CMK (cell line): ENCODE data around the gene SERPINB13.

ENCODE experiments used
- DNase-seq: peaks from one replicate; pipeline ENCODE4 v3.0.0-alpha.2; 2010; ENCODE audit warnings: low read depth

SERPINB13 gene

GRCh38 chr18:63586966-63587365 lies at the start of gene SERPINB13:
Gene SERPINB13 (plus strand): TSS chr18:63587343. CDS start chr18:63588668, 1,325 bp downstream.
- DNase-seq, result no peak

GRCh38 chr18:63539904-63540510 lies 47.1 kb upstream of the SERPINB13 start:
- DNase-seq, result no peak

- no peak for DNase-seq
Measured at GRCh38 chr18:63542069-63542468, 45.1 kb upstream of the SERPINB13 start, which contains the start of gene SERPINB12. Gene SERPINB12 (plus strand): TSS chr18:63542369. CDS start chr18:63556160, 13,791 bp downstream.

- no peak for DNase-seq
Measured at GRCh38 chr18:63544017-63544416, 43.1 kb upstream of the SERPINB13 start.

- DNase-seq, result no peak
Measured at GRCh38 chr18:63545000-63545399, 42.1 kb upstream of the SERPINB13 start.

- no peak for DNase-seq
Measured at GRCh38 chr18:63550068-63550467, 37.1 kb upstream of the SERPINB13 start.

- DNase-seq, result no peak
Measured at GRCh38 chr18:63551769-63552168, 35.4 kb upstream of the SERPINB13 start.

GRCh38 chr18:63552581-63552980 lies 34.6 kb upstream of the SERPINB13 start:
- no peak for DNase-seq

- no peak for DNase-seq
Measured at GRCh38 chr18:63553081-63553480, 34.1 kb upstream of the SERPINB13 start.

- no peak for DNase-seq
Measured at GRCh38 chr18:63559567-63560491, 27.3 kb upstream of the SERPINB13 start.

- no peak for DNase-seq
Measured at GRCh38 chr18:63562284-63562683, 24.9 kb upstream of the SERPINB13 start.

GRCh38 chr18:63564021-63564420 lies 23.1 kb upstream of the SERPINB13 start:
- DNase-seq, result no peak

- no peak for DNase-seq
Measured at GRCh38 chr18:63564561-63564960, 22.6 kb upstream of the SERPINB13 start.

- no peak for DNase-seq
Measured at GRCh38 chr18:63567276-63567675, 19.9 kb upstream of the SERPINB13 start.

GRCh38 chr18:63567825-63568224 lies 19.3 kb upstream of the SERPINB13 start:
- no peak for DNase-seq

- DNase-seq, result no peak
Measured at GRCh38 chr18:63570721-63571120, 16.4 kb upstream of the SERPINB13 start.

- no peak for DNase-seq
Measured at GRCh38 chr18:63575681-63576080, 11.5 kb upstream of the SERPINB13 start.

GRCh38 chr18:63578357-63578958 lies 8.7 kb upstream of the SERPINB13 start:
- no peak for DNase-seq

- no peak for DNase-seq
Measured at GRCh38 chr18:63579616-63580015, 7.5 kb upstream of the SERPINB13 start.

GRCh38 chr18:63585988-63586387 lies 1.2 kb upstream of the SERPINB13 start:
- DNase-seq, result no peak

- no peak for DNase-seq
Measured at GRCh38 chr18:63586431-63586830, 712 bp upstream of the SERPINB13 start.

GRCh38 chr18:63588909-63589308 lies 1.8 kb downstream of the SERPINB13 start:
- DNase-seq, result no peak

GRCh38 chr18:63590373-63590772 lies 3.2 kb downstream of the SERPINB13 start:
- DNase-seq, result no peak
